ENCODE measurements around the gene ACTL9.

The ACTL9 gene

DNA sequence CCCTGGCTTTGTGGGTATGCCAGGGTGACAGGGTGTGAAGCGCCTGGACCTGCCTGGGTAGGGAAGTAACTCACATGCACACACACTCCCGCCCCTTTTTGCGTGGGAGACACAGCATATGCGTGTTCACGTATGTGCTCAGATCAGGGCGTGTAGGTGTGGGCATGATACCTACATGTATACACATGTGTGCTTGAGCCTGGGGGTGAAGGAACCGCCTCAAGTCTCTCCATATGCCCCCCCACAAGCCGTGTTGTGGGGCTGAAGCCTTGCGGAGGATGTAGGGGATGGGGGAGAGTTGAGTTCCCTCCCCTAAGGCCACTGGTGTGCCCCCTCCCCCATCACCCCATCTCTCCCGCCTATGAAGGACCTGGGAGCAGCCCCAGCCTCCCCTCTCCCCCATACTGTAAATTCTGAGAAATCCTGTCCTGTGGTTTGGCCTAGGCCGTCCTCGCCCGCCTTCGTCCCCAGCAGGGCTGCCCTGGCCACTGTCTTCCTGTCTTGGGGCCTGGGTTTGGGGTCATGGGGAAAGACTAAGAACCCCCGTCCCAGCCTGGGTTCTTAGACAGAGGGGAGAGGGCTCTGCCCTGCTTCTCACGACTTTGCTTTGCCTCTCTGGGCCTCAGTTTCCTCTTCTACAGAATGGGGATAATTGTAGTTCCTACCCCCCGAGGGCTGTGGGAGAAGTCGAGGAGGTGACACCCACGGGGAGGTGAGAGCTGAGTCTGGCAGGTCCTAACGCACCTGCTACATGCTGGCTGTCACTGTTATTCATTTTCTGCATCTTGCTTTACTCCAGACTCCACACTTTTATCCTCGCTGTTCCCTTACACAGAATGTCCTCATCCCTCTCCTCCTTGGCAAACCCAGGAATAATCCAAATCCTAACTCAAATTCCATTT is 14.3 kb downstream of the ACTL9 start:
- DNase-seq: no peak

DNA sequence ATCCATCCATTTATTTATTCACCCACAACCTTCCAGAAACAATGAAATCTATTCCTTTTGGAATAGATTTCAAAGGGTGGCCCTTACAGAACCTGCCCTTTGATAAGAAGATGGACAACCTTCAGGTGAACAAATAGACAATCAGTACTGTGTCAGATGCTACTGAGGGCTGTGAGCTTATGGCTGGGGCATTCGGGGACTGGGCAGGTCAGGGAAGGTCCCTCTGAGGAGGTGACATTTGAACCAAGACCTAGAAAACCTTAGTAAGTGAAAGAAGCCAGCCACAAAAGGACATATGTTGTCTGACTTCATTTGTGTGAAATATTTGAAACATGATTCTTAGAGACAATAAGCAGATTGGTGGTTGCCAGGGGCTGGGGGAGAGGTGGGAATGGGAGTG is 15.7 kb downstream of the ACTL9 start:
- DNase-seq: no peak

DNA sequence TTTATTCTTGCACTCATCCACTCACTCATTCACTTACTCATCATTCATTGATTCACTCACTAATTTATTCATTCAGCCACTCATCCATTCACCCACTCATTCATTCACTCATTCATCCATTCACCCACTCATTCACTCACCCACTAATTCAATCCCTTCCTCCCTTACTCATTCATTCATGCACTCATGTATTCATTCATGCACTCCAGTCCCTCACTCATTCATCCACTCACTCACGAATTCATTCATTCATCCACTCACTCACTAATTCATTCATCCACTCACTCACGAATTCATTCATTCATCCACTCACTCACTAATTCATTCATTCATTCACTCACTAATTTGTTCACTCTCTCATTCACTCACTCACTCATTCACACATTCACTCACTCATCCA is 16.1 kb downstream of the ACTL9 start:
- DNase-seq: no peak

DNA sequence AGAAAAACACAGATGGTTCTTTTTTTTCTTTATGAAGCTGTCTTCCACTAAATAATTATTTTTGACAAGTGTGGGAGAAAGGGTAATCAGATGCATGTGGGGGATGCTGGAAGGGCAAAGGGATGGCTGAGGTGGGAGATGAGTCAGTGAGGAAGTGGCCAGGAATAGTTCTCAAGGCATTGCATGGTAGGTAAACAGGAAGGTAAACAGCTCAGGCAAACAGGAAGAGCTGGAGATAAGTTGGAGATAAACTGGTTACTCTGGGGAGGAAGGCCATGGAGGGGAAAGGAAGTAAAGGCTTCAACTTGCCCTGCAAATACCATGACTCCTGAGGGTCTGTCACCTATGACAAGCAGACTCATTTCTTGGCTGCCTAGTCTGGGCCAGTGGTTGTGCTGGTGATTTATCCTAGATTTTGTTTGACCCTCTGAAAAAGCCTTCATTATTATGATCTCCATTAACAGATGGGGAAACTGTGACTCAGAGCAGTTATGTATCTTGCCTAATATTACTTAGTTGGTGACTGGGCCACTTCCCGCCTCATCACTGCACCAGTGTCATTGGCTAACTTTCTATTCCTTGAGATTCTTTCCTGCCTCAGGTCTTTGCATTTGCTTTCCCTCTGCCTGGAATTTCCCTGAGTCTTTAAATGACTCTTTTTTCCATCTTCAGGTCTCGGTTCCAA is 17.1 kb downstream of the ACTL9 start:
- DNase-seq: no peak

- no peak for DNase-seq
Measured at GRCh38 chr19:8680676-8681344, 17.8 kb downstream of the ACTL9 start.

- DNase-seq: no peak
Measured at GRCh38 chr19:8678244-8678807, 20.3 kb downstream of the ACTL9 start.

DNA sequence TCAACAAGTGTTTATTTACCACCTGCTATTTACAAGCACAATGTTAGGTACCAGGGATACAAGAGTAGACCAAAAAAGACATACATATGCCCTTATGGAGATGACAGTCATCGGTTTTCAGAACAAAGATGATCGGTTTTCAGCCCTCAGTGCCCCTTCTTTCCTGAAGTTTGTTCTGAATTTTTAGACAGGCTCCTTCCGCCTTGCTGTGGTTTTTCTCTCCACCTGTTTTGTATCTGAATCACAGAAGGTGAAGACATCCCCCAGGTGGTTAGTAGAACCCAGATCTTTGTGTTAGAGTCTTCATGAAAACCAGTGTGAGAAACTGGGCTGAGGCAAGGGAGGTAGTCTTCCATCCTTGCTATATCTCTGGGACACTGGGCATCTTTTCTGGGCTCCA is 23.5 kb downstream of the ACTL9 start:
- no peak for DNase-seq

GRCh38 chr19:8673276-8673891 is 25.2 kb downstream of the ACTL9 start:
- no peak for DNase-seq

- DNase-seq: no peak
Measured at GRCh38 chr19:8666814-8667405, 31.7 kb downstream of the ACTL9 start.

DNA sequence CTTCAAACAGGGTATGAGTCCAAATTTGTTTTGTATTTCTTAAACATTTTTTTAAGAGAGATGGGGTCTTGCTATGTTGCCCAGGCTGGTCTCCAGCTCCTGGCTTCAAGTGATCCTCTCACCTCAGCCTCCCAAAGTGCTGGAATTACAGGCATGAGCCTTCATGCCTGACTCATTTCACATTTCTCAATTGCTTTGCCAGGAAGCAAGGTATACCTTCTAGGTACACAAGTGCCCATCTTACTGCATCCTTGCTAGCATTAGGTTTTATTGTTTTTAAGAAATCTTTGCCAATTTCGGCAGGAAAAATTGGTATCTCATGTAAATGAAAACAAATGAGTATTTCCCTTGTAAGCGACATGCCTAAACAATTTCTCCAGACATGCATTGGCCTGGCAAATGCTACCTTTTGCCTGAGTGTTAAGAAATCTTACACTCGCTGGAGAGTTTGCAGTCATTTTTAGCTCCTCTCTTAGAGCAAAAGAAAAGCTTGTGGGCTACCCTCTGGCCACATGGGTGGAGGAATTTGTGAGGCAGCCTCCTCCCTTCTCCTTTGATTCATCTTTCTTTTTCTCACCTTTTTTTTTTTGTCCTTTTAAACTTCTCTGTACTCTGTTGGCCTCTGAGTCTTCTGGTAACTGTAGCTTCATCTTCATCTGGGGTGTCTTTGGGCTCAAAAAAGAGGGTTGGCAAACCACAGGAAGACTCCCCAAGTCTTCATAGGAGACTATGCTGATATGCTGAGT is 33.0 kb downstream of the ACTL9 start:
- DNase-seq: no peak

DNA sequence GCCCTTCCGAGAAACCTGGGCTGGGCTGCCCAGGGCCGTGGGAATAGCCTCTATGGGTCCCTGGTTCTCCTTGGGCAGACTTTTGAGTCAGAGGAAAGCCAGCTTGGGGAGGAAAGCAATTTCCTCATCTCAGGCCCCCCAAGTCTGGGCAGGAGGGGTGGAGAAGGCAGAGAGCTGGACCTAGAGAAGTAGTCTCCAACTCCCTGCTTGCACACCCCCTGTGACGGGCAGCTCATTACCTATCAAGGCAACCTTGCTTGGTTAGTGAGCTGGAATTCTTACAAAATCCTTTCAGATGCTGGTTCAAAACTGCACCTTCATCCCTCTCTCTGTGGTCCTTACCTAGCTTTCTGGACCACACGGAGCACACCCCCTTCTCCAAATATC is 33.9 kb downstream of the ACTL9 start:
- DNase-seq: no peak

DNA sequence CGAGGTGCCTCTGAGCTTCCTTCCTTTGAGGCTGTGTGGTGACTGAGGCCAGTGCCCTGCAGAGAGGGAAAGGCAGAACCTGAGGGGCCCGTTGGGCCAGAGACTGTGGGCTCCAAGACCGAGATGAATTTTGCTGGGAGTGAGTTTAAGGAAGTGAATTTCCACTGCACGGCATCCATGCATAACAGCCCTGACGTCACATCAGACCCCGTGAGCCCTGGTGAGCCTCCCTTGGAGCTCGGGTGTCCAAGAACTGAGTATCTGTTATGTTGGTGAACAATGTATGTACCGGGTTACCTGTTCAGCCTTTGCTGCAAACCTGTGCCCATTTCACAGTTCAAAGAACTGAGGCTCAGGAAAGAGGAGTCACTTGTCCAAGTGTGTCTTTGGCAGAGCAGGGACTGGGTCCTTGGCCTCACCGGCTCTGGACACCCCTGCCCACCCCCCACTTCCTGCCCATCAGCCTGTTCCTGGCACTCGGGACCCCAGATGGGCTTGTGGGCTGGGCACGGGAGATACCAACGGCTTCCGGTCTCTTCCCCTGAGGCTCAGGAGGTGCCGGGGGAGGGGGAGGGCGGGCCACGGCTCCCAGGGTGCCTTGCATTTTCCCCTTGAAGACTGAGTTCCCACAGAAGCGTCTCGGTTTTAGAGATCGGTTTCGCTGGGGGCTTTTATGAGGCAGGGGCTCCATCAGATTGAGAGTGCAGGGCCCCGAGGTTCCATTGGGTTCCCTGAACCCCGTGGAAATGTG is 34.5 kb downstream of the ACTL9 start:
- no peak for DNase-seq

DNA sequence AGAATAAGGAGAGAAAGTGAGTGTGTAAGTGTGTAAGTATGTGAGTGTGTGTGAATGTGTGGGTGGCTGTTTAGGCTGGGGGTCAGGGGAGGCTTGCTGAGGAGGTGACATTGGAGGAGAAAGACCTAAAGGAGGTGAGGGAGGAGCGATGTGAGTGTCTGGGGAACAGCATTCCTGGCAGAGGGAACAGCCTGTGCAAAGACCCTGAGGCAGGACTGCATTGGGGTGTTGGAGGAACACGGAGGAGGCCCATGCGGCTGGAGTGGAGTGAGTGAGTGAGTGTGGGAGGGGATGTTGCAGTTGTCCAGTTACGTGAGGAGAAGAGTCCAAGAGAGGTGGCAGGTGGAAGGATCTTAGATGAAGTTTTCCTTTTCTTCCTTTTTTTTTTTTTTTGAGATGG is 36.3 kb downstream of the ACTL9 start:
- DNase-seq: no peak

DNA sequence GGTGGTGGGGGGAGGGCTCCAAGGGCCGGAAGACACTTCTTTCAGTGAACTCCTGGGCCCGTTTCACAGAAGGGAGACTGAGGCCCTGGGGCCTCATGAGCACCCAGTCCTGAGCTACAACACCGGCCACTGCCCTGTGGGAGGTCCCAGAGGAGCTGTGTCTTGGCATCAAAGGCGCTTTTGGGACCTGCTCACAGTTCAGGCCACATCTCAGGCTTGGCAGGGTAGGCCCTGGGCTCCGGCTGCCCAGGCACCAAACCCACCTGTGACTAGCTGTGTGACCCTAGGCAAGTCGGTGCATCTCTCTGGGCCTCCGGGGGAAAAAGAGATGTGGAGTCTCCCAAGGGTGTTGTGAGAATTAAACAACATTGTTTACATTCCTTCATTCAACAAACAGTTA is 38.7 kb downstream of the ACTL9 start:
- DNase-seq: no peak

DNA sequence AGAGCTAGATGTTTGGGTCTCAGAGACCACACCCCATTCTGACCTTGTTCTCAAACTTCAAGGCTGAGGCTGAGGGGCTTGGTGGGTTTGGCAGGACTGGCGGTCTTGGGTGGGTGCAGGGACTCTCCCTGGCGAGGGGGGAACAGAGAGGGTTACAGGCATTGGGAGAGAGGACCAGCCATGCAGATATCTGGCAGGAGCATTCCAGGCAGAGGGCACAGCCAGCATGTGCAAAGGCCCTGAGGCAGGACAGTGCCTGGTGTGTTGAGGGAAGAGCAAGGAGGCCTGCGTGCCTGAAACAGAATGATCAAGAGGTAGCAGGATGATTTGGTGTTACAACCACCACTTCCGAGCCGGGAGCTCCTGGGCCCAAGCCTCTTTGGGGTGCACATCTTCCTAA is 40.7 kb downstream of the ACTL9 start:
- DNase-seq: no peak

DNA sequence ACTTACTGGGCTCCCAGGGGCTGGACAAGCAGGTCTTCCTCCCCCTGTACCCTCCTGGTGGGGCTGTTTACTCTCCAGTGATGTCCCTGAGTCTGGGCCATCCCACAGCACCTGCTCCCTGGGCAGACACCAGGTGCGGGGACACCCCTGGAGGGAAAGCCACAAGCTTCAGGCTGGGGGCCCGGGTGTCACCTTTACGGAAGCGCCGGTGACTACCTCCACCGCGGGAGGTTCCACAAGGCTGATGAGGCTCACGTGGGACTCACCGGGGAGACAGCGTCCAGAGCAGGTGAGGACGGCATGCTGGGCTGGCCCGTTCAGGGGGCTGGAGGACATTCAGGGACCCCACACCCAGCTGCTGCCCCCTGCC is 43.3 kb downstream of the ACTL9 start:
- no peak for DNase-seq

GRCh38 chr19:8654591-8655339 is 43.8 kb downstream of the ACTL9 start:
- peak; percentile 34 for DNase-seq

DNA sequence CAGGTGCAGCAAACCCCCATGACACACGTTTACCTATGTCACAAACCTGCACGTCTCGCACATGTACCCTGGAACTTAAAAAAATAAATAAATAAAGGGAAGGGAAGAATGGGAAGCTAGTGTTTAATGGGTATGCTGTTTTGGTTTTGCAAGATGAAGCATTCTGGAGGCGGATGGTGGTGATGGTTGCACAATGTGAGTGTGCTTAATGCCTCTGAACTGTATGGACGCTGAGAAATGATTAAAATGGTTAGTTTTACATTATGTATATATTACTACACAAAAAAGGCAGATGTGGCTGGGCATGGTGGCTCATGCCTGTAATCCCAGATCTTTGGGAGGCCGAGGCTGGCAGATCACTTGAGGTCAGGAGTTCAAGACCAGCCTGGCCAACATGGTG is 50.4 kb downstream of the ACTL9 start:
- DNase-seq: no peak
